MG63 (cell line): ENCODE data around the gene RAB3C. TPM values are rescaled to one million over a fixed set of nuclear protein-coding genes. Genes with fewer than 3 reads are reported as not detected.

Experiments used
- DNase-seq: peaks from one replicate; pipeline ENCODE4 v3.0.0-alpha.2; 2020
- H3K27me3 ChIP-seq: fragments of 250-450 bp; sonication (Bioruptor Pico); 2 replicates; pipeline ENCODE4 v1.5.1; 2020; ENCODE audit warnings: mild to moderate bottlenecking, moderate library complexity
- H3K36me3 ChIP-seq: fragments of 250-450 bp; sonication (Bioruptor Pico); 2 replicates; pipeline ENCODE4 v1.5.1; 2020; ENCODE audit warnings: mild to moderate bottlenecking, moderate library complexity
- H3K4me3 ChIP-seq: fragments of 250-450 bp; sonication (Bioruptor Pico); 2 replicates; pipeline ENCODE4 v1.5.1; 2020; ENCODE audit warnings: mild to moderate bottlenecking, moderate library complexity
- H3K9me3 ChIP-seq: fragments of 250-450 bp; sonication (Bioruptor Pico); 2 replicates; pipeline ENCODE4 v1.5.1; 2020; ENCODE audit warnings: mild to moderate bottlenecking, moderate library complexity
- total RNA-seq: library from RNA; depleted of rRNA; stranded (reverse); fragments of >200 nt; shearing (Covaris generic); gene quantifications from 2 replicates; pipeline ENCODE4 v1.2.3, GENCODE V29; 2014; ENCODE audit warnings: low replicate concordance

RAB3C gene
- total RNA-seq, 1 experiment from 2014 or later: not detected

GRCh38 chr5:58641533-58641932 lies 58.7 kb downstream of the RAB3C start:
- no peak overlapping the region for H3K4me3 ChIP-seq
- no peak for DNase-seq
- H3K9me3 ChIP-seq: no peaks in the 10 kb centered on the region
- no peaks in the 10 kb centered on the region for H3K27me3 ChIP-seq
- no peaks in the 10 kb centered on the region for H3K36me3 ChIP-seq

GRCh38 chr5:58648846-58649245 lies 66.0 kb downstream of the RAB3C start:
- DNase-seq: no peak
- Histone ChIP-seq H3K36me3 (no peaks in the 10 kb centered on the region), H3K9me3 (no peaks in the 10 kb centered on the region), H3K4me3 (no peak overlapping the region), H3K27me3 (peaks cover 17% of the 10 kb centered on the region)

GRCh38 chr5:58649716-58650115 lies 66.8 kb downstream of the RAB3C start:
- H3K9me3 ChIP-seq: no peaks in the 10 kb centered on the region
- peaks cover 19% of the 10 kb centered on the region for H3K27me3 ChIP-seq
- DNase-seq: no peak
- H3K36me3 ChIP-seq: no peaks in the 10 kb centered on the region
- H3K4me3 ChIP-seq: no peak overlapping the region

GRCh38 chr5:58653521-58653920 lies 70.6 kb downstream of the RAB3C start:
- peaks cover 18% of the 10 kb centered on the region for H3K27me3 ChIP-seq
- no peaks in the 10 kb centered on the region for H3K9me3 ChIP-seq
- no peaks in the 10 kb centered on the region for H3K36me3 ChIP-seq
- DNase-seq: no peak
- H3K4me3 ChIP-seq: no peak overlapping the region

GRCh38 chr5:58666141-58666540 lies 83.3 kb downstream of the RAB3C start:
- Histone ChIP-seq H3K36me3 (no peaks in the 10 kb centered on the region), H3K4me3 (no peak overlapping the region), H3K9me3 (no peaks in the 10 kb centered on the region), H3K27me3 (peaks cover 16% of the 10 kb centered on the region)
- DNase-seq: no peak

GRCh38 chr5:58666598-58667581 lies 84.0 kb downstream of the RAB3C start:
- Histone ChIP-seq H3K9me3 (no peaks in the 10 kb centered on the region), H3K27me3 (peaks cover 16% of the 10 kb centered on the region), H3K4me3 (no peak overlapping the region), H3K36me3 (no peaks in the 10 kb centered on the region)
- no peak for DNase-seq

- Histone ChIP-seq H3K27me3 (no peaks in the 10 kb centered on the region; the same call in none of the 2 replicates), H3K9me3 (no peaks in the 10 kb centered on the region), H3K4me3 (no peak overlapping the region), H3K36me3 (no peaks in the 10 kb centered on the region)
- no peak for DNase-seq
Observed at GRCh38 chr5:58670582-58670981, 87.7 kb downstream of the RAB3C start.

GRCh38 chr5:58671155-58671554 lies 88.3 kb downstream of the RAB3C start:
- Histone ChIP-seq H3K36me3 (no peaks in the 10 kb centered on the region), H3K9me3 (no peaks in the 10 kb centered on the region), H3K4me3 (no peak overlapping the region), H3K27me3 (no peaks in the 10 kb centered on the region; the same call in none of the 2 replicates)
- DNase-seq: no peak

GRCh38 chr5:58672521-58672920 lies 89.6 kb downstream of the RAB3C start:
- H3K36me3 ChIP-seq: no peaks in the 10 kb centered on the region

GRCh38 chr5:58674070-58674469 lies 91.2 kb downstream of the RAB3C start:
- DNase-seq: no peak
- H3K27me3 ChIP-seq: no peaks in the 10 kb centered on the region; the same call in none of the 2 replicates
- no peaks in the 10 kb centered on the region for H3K36me3 ChIP-seq
- no peak overlapping the region for H3K4me3 ChIP-seq
- no peaks in the 10 kb centered on the region for H3K9me3 ChIP-seq

More at GRCh38 chr5:58672521-58672920, 89.6 kb downstream of the RAB3C start:
- Histone ChIP-seq H3K27me3 (no peaks in the 10 kb centered on the region; the same call in none of the 2 replicates), H3K4me3 (no peak overlapping the region), H3K9me3 (no peaks in the 10 kb centered on the region)
- no peak for DNase-seq

GRCh38 chr5:58674711-58675110 lies 91.8 kb downstream of the RAB3C start:
- Histone ChIP-seq H3K9me3 (no peaks in the 10 kb centered on the region), H3K36me3 (no peaks in the 10 kb centered on the region), H3K4me3 (no peak overlapping the region), H3K27me3 (no peaks in the 10 kb centered on the region; the same call in none of the 2 replicates)
- no peak for DNase-seq

GRCh38 chr5:58675341-58675740 lies 92.5 kb downstream of the RAB3C start:
- H3K9me3 ChIP-seq: no peaks in the 10 kb centered on the region
- H3K4me3 ChIP-seq: no peak overlapping the region
- H3K27me3 ChIP-seq: peaks cover 2% of the 10 kb centered on the region
- no peaks in the 10 kb centered on the region for H3K36me3 ChIP-seq
- DNase-seq: no peak

GRCh38 chr5:58677650-58678049 lies 94.8 kb downstream of the RAB3C start:
- no peak for DNase-seq
- Histone ChIP-seq H3K27me3 (peaks cover 3% of the 10 kb centered on the region; the same call in 1 of the 2 replicates), H3K36me3 (no peaks in the 10 kb centered on the region), H3K4me3 (no peak overlapping the region), H3K9me3 (no peaks in the 10 kb centered on the region)

GRCh38 chr5:58680503-58680902 lies 97.6 kb downstream of the RAB3C start:
- Histone ChIP-seq H3K36me3 (no peaks in the 10 kb centered on the region), H3K9me3 (no peaks in the 10 kb centered on the region), H3K27me3 (peaks cover 3% of the 10 kb centered on the region; the same call in 1 of the 2 replicates), H3K4me3 (no peak overlapping the region)
- no peak for DNase-seq

GRCh38 chr5:58681943-58682342 lies 99.1 kb downstream of the RAB3C start:
- Histone ChIP-seq H3K36me3 (no peaks in the 10 kb centered on the region), H3K4me3 (no peak overlapping the region), H3K9me3 (no peaks in the 10 kb centered on the region), H3K27me3 (peaks cover 3% of the 10 kb centered on the region; the same call in 1 of the 2 replicates)
- no peak for DNase-seq

GRCh38 chr5:58683567-58683966 lies 100.7 kb downstream of the RAB3C start:
- DNase-seq: no peak
- Histone ChIP-seq H3K4me3 (no peak overlapping the region), H3K27me3 (peaks cover 3% of the 10 kb centered on the region; the same call in 1 of the 2 replicates), H3K36me3 (no peaks in the 10 kb centered on the region), H3K9me3 (no peaks in the 10 kb centered on the region)

GRCh38 chr5:58687079-58687478 lies 104.2 kb downstream of the RAB3C start:
- no peaks in the 10 kb centered on the region for H3K9me3 ChIP-seq
- H3K4me3 ChIP-seq: no peak overlapping the region
- no peaks in the 10 kb centered on the region; the same call in 1 of the 2 replicates for H3K27me3 ChIP-seq
- no peak for DNase-seq
- H3K36me3 ChIP-seq: no peaks in the 10 kb centered on the region

GRCh38 chr5:58687595-58687994 lies 104.7 kb downstream of the RAB3C start:
- no peaks in the 10 kb centered on the region for H3K36me3 ChIP-seq
- H3K9me3 ChIP-seq: no peaks in the 10 kb centered on the region
- no peak overlapping the region for H3K4me3 ChIP-seq
- H3K27me3 ChIP-seq: no peaks in the 10 kb centered on the region; the same call in 1 of the 2 replicates
- no peak for DNase-seq
